Activated naive CD4-positive, alpha-beta T cell treated with anti-CD3 and anti-CD28 coated beads, Interleukin-2, amount 10 ng/mL, durations not matched to agents 7 days and 5 days (primary cell): Measurements from ENCODE around the gene CTU2.
A peak's percentile ranks its signal among the peaks of the same experiment; 100 is the strongest.

Experiments used
- CTCF ChIA-PET: fragments of 350-600 bp; sonication (Branson Sonifier 250); formaldehyde crosslinking; loops from one replicate; lab custom pipeline; 2021; ENCODE audit warnings: antibody characterized with exemption; lab: Charles Lee
- DNase-seq: peaks from one replicate; pipeline ENCODE4 v3.0.0-alpha.2; 2020
- H3K27ac Mint-ChIP-seq: one replicate; pipeline ENCODE4 v1.8.0; 2021; ENCODE audit warnings: mild to moderate bottlenecking, moderate library complexity, mixed read lengths
- H3K27me3 Mint-ChIP-seq: one replicate; pipeline ENCODE4 v1.8.0; 2021; ENCODE audit warnings: mild to moderate bottlenecking, mixed read lengths
- H3K36me3 Mint-ChIP-seq: one replicate; pipeline ENCODE4 v1.8.0; 2021; ENCODE audit warnings: mixed read lengths
- H3K4me1 Mint-ChIP-seq: one replicate; pipeline ENCODE4 v1.8.0; 2021; ENCODE audit warnings: mixed read lengths
- H3K4me3 Mint-ChIP-seq: one replicate; pipeline ENCODE4 v1.8.0; 2021; ENCODE audit warnings: mild to moderate bottlenecking, moderate library complexity, mixed read lengths
- H3K9me3 Mint-ChIP-seq: one replicate; pipeline ENCODE4 v1.8.0; 2021; ENCODE audit warnings: mixed read lengths

Gene CTU2

DNA sequence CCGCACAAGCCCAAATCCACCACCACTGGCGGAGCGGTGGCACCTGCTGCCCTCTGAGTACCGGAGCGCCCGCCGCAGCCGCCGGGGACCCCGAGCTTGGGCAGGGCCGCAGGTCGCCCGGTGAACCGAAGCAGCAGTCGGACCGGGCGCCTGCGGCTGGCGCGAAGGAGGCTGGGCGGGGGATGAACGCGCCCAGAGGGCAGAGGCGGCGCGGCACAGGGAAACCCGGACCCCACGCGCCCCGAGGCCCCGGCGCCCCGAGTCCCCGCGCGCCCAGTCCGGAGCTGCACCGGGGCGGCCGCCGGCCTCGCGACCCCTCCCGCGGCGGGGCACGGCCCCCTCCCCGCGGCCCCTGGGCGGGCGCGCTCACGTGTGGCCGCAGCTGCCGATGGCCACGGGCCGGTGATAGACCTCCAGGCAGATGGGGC lies 488 bp upstream of the CTU2 start:
- CTCF ChIA-PET, result interaction anchor here (1.2 to 3.1 kb wide), 3 partner anchors 21 to 31 kb away, joined by 3 to 8 read pairs (median 4); no protein-coding TSS in a partner anchor
- Mint-ChIP-seq H3K27me3 (no peaks in the 10 kb centered on the region), H3K4me3 (peak overlapping the region; percentile 94), H3K36me3 (peaks cover 39% of the 10 kb centered on the region), H3K27ac (peak overlapping the region; percentile 99), H3K9me3 (no peaks in the 10 kb centered on the region), H3K4me1 (peaks cover 37% of the 10 kb centered on the region)
- DNase-seq, result peak; percentile 38

- Mint-ChIP-seq H3K27ac (peak overlapping the region; percentile 84), H3K4me1 (peaks cover 33% of the 10 kb centered on the region), H3K9me3 (no peaks in the 10 kb centered on the region), H3K4me3 (peak overlapping the region; percentile 73), H3K27me3 (no peaks in the 10 kb centered on the region), H3K36me3 (peaks cover 28% of the 10 kb centered on the region)
- no peak for DNase-seq
- CTCF ChIA-PET, result interaction anchor here (1.2 to 1.6 kb wide), 4 partner anchors 20 to 74 kb away, joined by 3 to 5 read pairs (median 4); no protein-coding TSS in a partner anchor
Observed at GRCh38 chr16:88706965-88707826, 893 bp downstream of the CTU2 start.

- H3K4me3 Mint-ChIP-seq, result no peak overlapping the region
- H3K27ac Mint-ChIP-seq, result peak overlapping the region; percentile 28
- peaks cover under 1% of the 10 kb centered on the region for H3K36me3 Mint-ChIP-seq
- DNase-seq, result no peak
- H3K9me3 Mint-ChIP-seq, result no peaks in the 10 kb centered on the region
- H3K27me3 Mint-ChIP-seq, result no peaks in the 10 kb centered on the region
- peaks cover 12% of the 10 kb centered on the region for H3K4me1 Mint-ChIP-seq
- CTCF ChIA-PET, result interaction anchor here (1.1 kb wide), 1 partner anchor 27 kb away, joined by 4 read pairs; no protein-coding TSS in a partner anchor
Observed at GRCh38 chr16:88710556-88710955, 4.3 kb downstream of the CTU2 start.

- no peaks in the 10 kb centered on the region for H3K9me3 Mint-ChIP-seq
- no peak overlapping the region for H3K4me3 Mint-ChIP-seq
- peaks cover 2% of the 10 kb centered on the region for H3K36me3 Mint-ChIP-seq
- no peak for DNase-seq
- no peak overlapping the region for H3K27ac Mint-ChIP-seq
- no peaks in the 10 kb centered on the region for H3K27me3 Mint-ChIP-seq
- CTCF ChIA-PET, result no interaction called here
- peaks cover 11% of the 10 kb centered on the region for H3K4me1 Mint-ChIP-seq
Observed at GRCh38 chr16:88711750-88712340, 5.5 kb downstream of the CTU2 start.

- peaks cover 5% of the 10 kb centered on the region for H3K4me1 Mint-ChIP-seq
- H3K4me3 Mint-ChIP-seq, result no peak overlapping the region
- no peaks in the 10 kb centered on the region for H3K27me3 Mint-ChIP-seq
- peaks cover 7% of the 10 kb centered on the region for H3K36me3 Mint-ChIP-seq
- H3K9me3 Mint-ChIP-seq, result no peaks in the 10 kb centered on the region
- no peak for DNase-seq
- CTCF ChIA-PET, result no interaction called here
- no peak overlapping the region for H3K27ac Mint-ChIP-seq
Observed at GRCh38 chr16:88712362-88712979, 6.2 kb downstream of the CTU2 start.

GRCh38 chr16:88713054-88713453 lies 6.8 kb downstream of the CTU2 start:
- DNase-seq, result no peak
- CTCF ChIA-PET, result no interaction called here
- Mint-ChIP-seq H3K4me3 (no peak overlapping the region), H3K4me1 (no peaks in the 10 kb centered on the region), H3K36me3 (peaks cover 9% of the 10 kb centered on the region), H3K27ac (no peak overlapping the region), H3K9me3 (no peaks in the 10 kb centered on the region), H3K27me3 (no peaks in the 10 kb centered on the region)

- DNase-seq, result no peak
- H3K4me1 Mint-ChIP-seq, result no peaks in the 10 kb centered on the region
- no peak overlapping the region for H3K4me3 Mint-ChIP-seq
- no peaks in the 10 kb centered on the region for H3K27me3 Mint-ChIP-seq
- peaks cover 12% of the 10 kb centered on the region for H3K36me3 Mint-ChIP-seq
- H3K27ac Mint-ChIP-seq, result peak overlapping the region; percentile 37
- CTCF ChIA-PET, result no interaction called here
- H3K9me3 Mint-ChIP-seq, result no peaks in the 10 kb centered on the region
Observed at GRCh38 chr16:88713568-88714419, 7.5 kb downstream of the CTU2 start.

DNA sequence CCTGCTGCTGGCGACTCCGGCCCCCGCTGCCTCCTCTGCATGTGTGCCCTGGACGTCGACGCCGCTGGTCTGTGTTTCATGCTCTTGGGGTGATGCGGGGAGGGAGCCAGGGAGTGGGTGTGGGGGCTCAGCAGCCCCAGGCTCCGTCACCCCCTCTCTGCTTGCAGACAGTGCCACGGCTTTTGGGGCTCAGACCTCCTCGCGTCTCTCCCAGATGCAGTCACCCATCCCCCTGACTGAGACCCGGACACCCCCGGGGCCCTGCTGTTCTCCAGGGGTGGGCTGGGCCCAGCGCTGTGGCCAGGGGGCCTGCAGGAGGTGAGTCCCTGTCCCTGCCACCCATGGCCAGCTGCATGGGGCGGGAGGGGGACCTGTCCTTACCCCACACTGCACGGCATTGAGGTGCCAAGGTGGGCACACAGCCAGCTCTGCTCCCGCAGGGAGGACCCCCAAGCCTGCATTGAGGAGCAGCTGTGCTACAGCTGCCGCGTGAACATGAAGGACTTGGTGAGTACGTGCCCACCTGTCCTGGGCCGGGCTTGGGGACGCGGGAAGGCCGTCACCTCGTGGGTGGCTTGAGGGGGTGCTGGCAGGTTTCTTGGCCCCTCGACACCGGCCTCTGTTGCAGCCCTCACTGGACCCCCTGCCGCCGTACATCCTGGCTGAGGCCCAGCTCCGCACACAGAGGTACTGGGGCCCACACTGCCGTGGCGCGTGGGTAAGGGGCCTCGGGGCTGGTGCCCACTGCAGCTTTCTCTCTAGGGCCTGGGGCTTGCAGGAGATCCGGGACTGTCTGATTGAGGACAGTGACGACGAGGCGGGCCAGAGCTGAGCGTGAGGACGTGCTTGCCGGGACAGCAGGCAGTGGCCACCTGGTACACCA lies 8.4 kb downstream of the CTU2 start:
- CTCF ChIA-PET, result no interaction called here
- Mint-ChIP-seq H3K4me3 (no peak overlapping the region), H3K27me3 (no peaks in the 10 kb centered on the region), H3K4me1 (no peaks in the 10 kb centered on the region), H3K36me3 (peaks cover 20% of the 10 kb centered on the region), H3K9me3 (no peaks in the 10 kb centered on the region), H3K27ac (no peak overlapping the region)
- DNase-seq, result no peak

GRCh38 chr16:88715312-88716190 lies 9.2 kb downstream of the CTU2 start:
- no peaks in the 10 kb centered on the region for H3K4me1 Mint-ChIP-seq
- no peak overlapping the region for H3K27ac Mint-ChIP-seq

DNA sequence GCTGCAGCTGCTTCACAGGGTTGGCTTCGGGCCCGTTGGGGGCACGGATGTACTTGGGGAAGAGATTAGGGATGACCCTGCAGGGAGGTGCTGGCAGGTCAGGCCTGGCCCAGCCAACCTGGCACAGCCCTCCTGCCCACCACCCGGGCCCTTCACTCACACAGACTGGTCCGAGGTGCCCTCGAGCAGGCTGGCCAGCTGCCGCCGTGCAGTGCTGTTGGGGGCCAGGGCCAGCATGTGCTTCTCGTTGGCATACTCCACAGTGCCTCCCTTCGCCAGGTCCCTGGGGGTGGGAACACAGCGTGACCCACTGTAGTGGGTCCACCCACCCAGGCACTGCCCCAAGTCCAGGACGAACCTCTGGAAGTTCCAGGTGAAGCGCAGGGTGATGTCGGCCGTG lies 9.9 kb downstream of the CTU2 start:
- Mint-ChIP-seq H3K27me3 (no peaks in the 10 kb centered on the region), H3K4me3 (no peak overlapping the region), H3K9me3 (no peaks in the 10 kb centered on the region), H3K36me3 (peaks cover 31% of the 10 kb centered on the region), H3K4me1 (no peaks in the 10 kb centered on the region), H3K27ac (no peak overlapping the region)
- CTCF ChIA-PET, result interaction anchor here (1.4 kb wide), 1 partner anchor 21 kb away, joined by 4 read pairs; no protein-coding TSS in a partner anchor
- no peak for DNase-seq

More at GRCh38 chr16:88715312-88716190, 9.2 kb downstream of the CTU2 start:
- CTCF ChIA-PET, result no interaction called here
- Mint-ChIP-seq H3K9me3 (no peaks in the 10 kb centered on the region), H3K36me3 (peaks cover 26% of the 10 kb centered on the region), H3K27me3 (no peaks in the 10 kb centered on the region), H3K4me3 (no peak overlapping the region)
- DNase-seq, result no peak

DNA sequence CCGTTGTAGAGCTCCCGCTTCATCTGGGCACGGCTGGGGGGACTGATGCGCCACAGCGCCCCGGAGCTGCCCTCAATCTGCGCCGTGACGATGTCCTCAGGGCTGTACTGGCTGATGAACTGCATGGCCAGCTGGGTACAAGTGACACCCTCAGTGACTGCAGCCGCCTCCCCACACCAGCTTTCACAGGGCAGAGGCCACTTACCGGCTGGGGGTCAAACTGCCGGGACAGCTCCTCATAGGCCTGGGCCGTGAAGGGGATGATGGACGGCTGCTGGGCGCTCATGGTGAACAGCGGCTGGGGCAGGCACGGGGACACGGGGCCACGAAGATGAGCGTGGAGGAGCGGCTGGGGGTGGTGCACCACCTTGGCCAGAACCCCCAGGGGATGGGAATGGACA lies 10.3 kb downstream of the CTU2 start:
- Mint-ChIP-seq H3K9me3 (no peaks in the 10 kb centered on the region), H3K4me3 (no peak overlapping the region), H3K36me3 (peaks cover 31% of the 10 kb centered on the region), H3K4me1 (no peaks in the 10 kb centered on the region), H3K27ac (no peak overlapping the region), H3K27me3 (no peaks in the 10 kb centered on the region)
- DNase-seq, result no peak
- CTCF ChIA-PET, result interaction anchor here (1.4 kb wide), 1 partner anchor 21 kb away, joined by 4 read pairs; no protein-coding TSS in a partner anchor

DNA sequence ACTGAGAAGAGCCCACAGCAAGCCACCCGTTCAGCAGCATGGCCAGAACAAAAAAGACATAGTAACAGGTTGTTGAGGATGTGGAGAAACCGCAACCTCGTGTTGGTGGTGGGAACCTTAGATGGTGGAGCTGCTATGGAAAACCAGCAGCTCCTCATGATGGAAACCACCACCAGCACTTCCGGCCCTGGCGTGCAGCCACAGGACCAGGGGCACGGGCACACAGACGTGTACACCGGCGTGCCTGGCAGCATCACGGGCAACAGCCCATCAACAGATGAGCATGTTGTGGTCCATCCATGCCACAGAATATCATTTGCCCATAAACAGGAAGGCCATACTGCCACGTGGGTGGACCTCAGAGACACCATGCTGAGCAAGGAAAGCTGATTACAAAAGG lies 11.9 kb downstream of the CTU2 start:
- peaks cover 33% of the 10 kb centered on the region for H3K36me3 Mint-ChIP-seq
- no peaks in the 10 kb centered on the region for H3K9me3 Mint-ChIP-seq
- no peak overlapping the region for H3K27ac Mint-ChIP-seq
- CTCF ChIA-PET, result interaction anchor here (1.0 kb wide), 1 partner anchor 19 kb away, joined by 4 read pairs; no protein-coding TSS in a partner anchor
- H3K4me1 Mint-ChIP-seq, result no peaks in the 10 kb centered on the region
- no peaks in the 10 kb centered on the region for H3K27me3 Mint-ChIP-seq
- no peak overlapping the region for H3K4me3 Mint-ChIP-seq
- DNase-seq, result no peak
